NCI-H82 (cell line): ENCODE measurements around the gene LRRC74B.
A peak's percentile ranks its signal among the peaks of the same experiment; 100 is the strongest.
"Not testable (repeated sequence)": the region's sequence is repeated elsewhere in the genome, so short reads cannot be mapped to it uniquely, and the experiment has no call there.

Experiments used
- DNase-seq: peaks from one replicate; lab custom pipeline; 2025; lab: John Stamatoyannopoulos, UW

Gene LRRC74B

GRCh38 chr22:21076912-21077625 lies 31.3 kb downstream of the LRRC74B start:
- DNase-seq: no peak

GRCh38 chr22:21077884-21078508 lies 32.2 kb downstream of the LRRC74B start:
- DNase-seq: no peak

GRCh38 chr22:21078916-21079315 lies 33.2 kb downstream of the LRRC74B start:
- DNase-seq: no peak

GRCh38 chr22:21079493-21079892 lies 33.7 kb downstream of the LRRC74B start:
- DNase-seq: no peak

GRCh38 chr22:21080435-21081137 lies 34.8 kb downstream of the LRRC74B start:
- no peak for DNase-seq

GRCh38 chr22:21082248-21082647 lies 36.5 kb downstream of the LRRC74B start:
- no peak for DNase-seq

- DNase-seq: no peak
These were observed 41.4 kb downstream of the LRRC74B start for GRCh38 chr22:21087119-21087518.

- not testable (repeated sequence) for DNase-seq
These were observed 42.2 kb downstream of the LRRC74B start for GRCh38 chr22:21087926-21088325.

GRCh38 chr22:21091220-21091619 lies 45.5 kb downstream of the LRRC74B start:
- not testable (repeated sequence) for DNase-seq

- DNase-seq: no peak
These were observed 47.2 kb downstream of the LRRC74B start for GRCh38 chr22:21092797-21093554.

GRCh38 chr22:21093555-21094137 lies 47.9 kb downstream of the LRRC74B start:
- DNase-seq: not testable (repeated sequence)

- DNase-seq: no peak
These were observed 49.4 kb downstream of the LRRC74B start for GRCh38 chr22:21094911-21095772.

- DNase-seq: no peak
These were observed 50.0 kb downstream of the LRRC74B start for GRCh38 chr22:21095773-21096107.

- not testable (repeated sequence) for DNase-seq
These were observed 51.1 kb downstream of the LRRC74B start for GRCh38 chr22:21096878-21097277.

GRCh38 chr22:21098099-21098671 lies 52.4 kb downstream of the LRRC74B start:
- DNase-seq: peak; percentile 28

- DNase-seq: no peak
These were observed 53.8 kb downstream of the LRRC74B start for GRCh38 chr22:21099578-21099977.

- DNase-seq: no peak
These were observed 54.6 kb downstream of the LRRC74B start for GRCh38 chr22:21100149-21101032.

GRCh38 chr22:21101877-21102638 lies 56.3 kb downstream of the LRRC74B start:
- no peak for DNase-seq
